HuH-7.5 (cell line): ENCODE measurements around the gene AUTS2.

Experiments used
- DNase-seq: peaks from one replicate; pipeline ENCODE4 v3.0.0; 2011; ENCODE audit warnings: low spot score

Gene AUTS2

GRCh38 chr7:70751895-70752294 is 1153.6 kb downstream of the AUTS2 start:
- no peak for DNase-seq

GRCh38 chr7:70752794-70753241 is 1154.5 kb downstream of the AUTS2 start:
- no peak for DNase-seq

- DNase-seq: no peak
These were observed 1158.5 kb downstream of the AUTS2 start for GRCh38 chr7:70756789-70757188.

- DNase-seq: no peak
These were observed 1160.4 kb downstream of the AUTS2 start for GRCh38 chr7:70758646-70759045.

GRCh38 chr7:70759674-70760073 is 1161.4 kb downstream of the AUTS2 start:
- no peak for DNase-seq

GRCh38 chr7:70761711-70762328 is 1163.5 kb downstream of the AUTS2 start:
- DNase-seq: no peak

GRCh38 chr7:70762696-70763095 is 1164.4 kb downstream of the AUTS2 start:
- no peak for DNase-seq

- no peak for DNase-seq
These were observed 1165.9 kb downstream of the AUTS2 start for GRCh38 chr7:70763961-70764691.

GRCh38 chr7:70764701-70765208 is 1166.5 kb downstream of the AUTS2 start:
- no peak for DNase-seq

GRCh38 chr7:70765651-70766050 is 1167.4 kb downstream of the AUTS2 start:
- no peak for DNase-seq

- DNase-seq: no peak
These were observed 1167.8 kb downstream of the AUTS2 start for GRCh38 chr7:70766109-70766508.

GRCh38 chr7:70766694-70767093 is 1168.4 kb downstream of the AUTS2 start:
- DNase-seq: no peak

- DNase-seq: no peak
These were observed 1171.9 kb downstream of the AUTS2 start for GRCh38 chr7:70770154-70770553.

GRCh38 chr7:70771451-70771850 is 1173.2 kb downstream of the AUTS2 start:
- DNase-seq: no peak

GRCh38 chr7:70772891-70773290 is 1174.6 kb downstream of the AUTS2 start:
- no peak for DNase-seq

- no peak for DNase-seq
These were observed 1175.1 kb downstream of the AUTS2 start for GRCh38 chr7:70773406-70773805.

GRCh38 chr7:70774950-70775527 is 1176.8 kb downstream of the AUTS2 start:
- no peak for DNase-seq

GRCh38 chr7:70775570-70776156 is 1177.4 kb downstream of the AUTS2 start:
- DNase-seq: no peak

GRCh38 chr7:70776627-70777101 is 1178.4 kb downstream of the AUTS2 start:
- DNase-seq: no peak

- DNase-seq: no peak
These were observed 1179.0 kb downstream of the AUTS2 start for GRCh38 chr7:70777251-70777650.

GRCh38 chr7:70778585-70778984 is 1180.3 kb downstream of the AUTS2 start:
- no peak for DNase-seq

- DNase-seq: no peak
These were observed 1181.0 kb downstream of the AUTS2 start for GRCh38 chr7:70779321-70779720.

- no peak for DNase-seq
These were observed 1183.6 kb downstream of the AUTS2 start for GRCh38 chr7:70781922-70782311.
